Heart left ventricle (tissue), 16 donors: ENCODE data around the gene PKM. TPM values are rescaled to one million over a fixed set of nuclear protein-coding genes. Genes with fewer than 3 reads are reported as not detected.

ENCODE experiments used
- ATAC-seq, 4 donors: fragments of 200-7000 bp; cut with Tn5 transposase; one replicate each; pipeline ENCODE4 v1.9.1; 2020 to 2022; ENCODE audit warnings: moderate library complexity in 4 of 4, mild to moderate bottlenecking in 3 of 4, moderate number of reproducible peaks in 1 of 4
- DNase-seq, 5 donors: peaks; one replicate each; pipeline ENCODE4 v3.0.0-alpha.2; 2020
- H3K27ac ChIP-seq, 12 donors: fragments of 200-600 bp; sonication (generic) in 4 of 12; one replicate each; pipeline versions ENCODE4 v1.5.0 to v1.8.0; 2016 to 2022; ENCODE audit warnings: mild to moderate bottlenecking in 2 of 12
- H3K27me3 ChIP-seq, 9 donors: fragments of 200-600 bp; sonication (generic) in 2 of 9; one replicate each; pipeline versions ENCODE4 v1.5.1 to v1.8.0; 2016 to 2022; ENCODE audit warnings: mild to moderate bottlenecking in 3 of 9
- H3K36me3 ChIP-seq, 9 donors: fragments of 200-600 bp; sonication (generic) in 2 of 9; one replicate each; pipeline versions ENCODE4 v1.5.0 to v1.8.0; 2018 to 2022; ENCODE audit warnings: mild to moderate bottlenecking in 2 of 9
- H3K4me1 ChIP-seq, 12 donors: fragments of 200-600 bp; sonication (generic) in 4 of 12; one replicate each; pipeline versions ENCODE4 v1.5.0 to v1.8.0; 2016 to 2022; ENCODE audit warnings: mild to moderate bottlenecking in 3 of 12
- H3K4me3 ChIP-seq, 12 donors: fragments of 200-600 bp; sonication (generic) in 4 of 12; one replicate each; pipeline versions ENCODE4 v1.5.0 to v1.8.0; 2017 to 2022; ENCODE audit warnings: mild to moderate bottlenecking in 9 of 12, moderate library complexity in 4 of 12
- H3K9me3 ChIP-seq, 12 donors: fragments of 200-600 bp; sonication (generic) in 4 of 12; one replicate each; pipeline versions ENCODE4 v1.5.0 to v1.8.0; 2016 to 2022; ENCODE audit warnings: mild to moderate bottlenecking in 1 of 12
- CTCF ChIP-seq, 12 donors: fragments of 200-600 bp; sonication (generic) in 4 of 12; IDR thresholded peaks; one replicate each; pipeline versions ENCODE4 v1.5.0 to v1.8.0; 2018 to 2022; ENCODE audit warnings: antibody characterized with exemption in 12 of 12, mild to moderate bottlenecking in 5 of 12
- POLR2A ChIP-seq, 2 donors: fragments of 450-650 bp; IDR thresholded peaks; one replicate each; pipeline ENCODE4 v1.6.1; 2017; ENCODE audit warnings: antibody characterized with exemption in 2 of 2, mild to moderate bottlenecking in 2 of 2, moderate library complexity in 2 of 2
- WGBS, 4 donors: extraction: QIAGEN DNeasy Blood & Tissue Kit in 2 of 4; methylation state at CpG; one replicate each; pipeline versions ENCODE4 v1.1.5 to v1.1.7; 2013 to 2018; 5-methylcytosine and 5-hydroxymethylcytosine counted together
- intact Hi-C, 10 donors: fragments of 100-400 bp; cut with DNase I; formaldehyde crosslinking; loops; one replicate each; pipeline versions ENCODE4 v1.11.1 to v1.14.2; 2022
- polyA plus RNA-seq, 2 donors: library from polyadenylated mRNA; stranded (reverse); fragments of 200-250 nt; gene quantifications; one replicate each; pipeline ENCODE4 v1.2.3, GENCODE V29; 2013
- total RNA-seq, 9 donors: library from RNA; depleted of rRNA in 2 of 9; stranded (reverse); fragments of >200 nt in 2 of 9; fragmentation: NEBNext Ultra II Directional in 3 of 9; extraction: Animal tissue kit (Norgen Biotek cat#: 25700) in 3 of 9; gene quantifications; one replicate each; pipeline versions ENCODE4 v1.1.0 to v1.2.4, GENCODE V29; 2016 to 2023
- donor health status: ischemic (EF 13 %, LVEDD 7.1; RV severe dilation, severe dysfunction).
- donor health status: healthy with polysubstance abuse.
- donor health status: DM: no; HTN: yes; CAD: no.
- donor health status: DM: no; HTN: no; CAD: no.
- donor health status: ischemic (EF 25% LVEDD 6.9; RV normal size, moderate dysfunction).
- donor health status: ischemic (EF 25% LVEDD 5.7; RV mildly dilated, moderate dysfunction).
- donor health status: healthy.
- donor health status: DM: yes; HTN: yes; CAD: no.
- donor health status: ischemic (EF 35%, LVEDD 5.7; RV mildly dilated, moderate dysfunction).
- donor health status: nonischemic (EF 11% LVEDD 7.7; RV severe dilation, severe dysfunction).
- donor health status: DM: yes; HTN: yes; CAD: no.
- donor health status: PGD.
- donor health status: ischemic (EF 29% LVEDD 5.4; RV normal size, mild dysfunction).
- donor health status: nonischemic (EF 23%, LVEDD 6.1; RV moderate dilation, normal function).

PKM gene
- total and polyA plus RNA-seq, 11 donors: 602 to 1,279 (median 921) TPM

- no peaks in the 10 kb centered on the region for H3K36me3 ChIP-seq
- no peak overlapping the region for H3K4me3 ChIP-seq
- no peak overlapping the region for H3K27ac ChIP-seq
- H3K27me3 ChIP-seq: peaks cover 0 to 13% (median 2%) of the 10 kb centered on the region in 9 donors
- DNase-seq: no peak
- WGBS, 4 donors: 87 to 93% (median 90%) methylated on average over 2 of the region's 2 CpGs
- intact Hi-C loops: no loop called here
- H3K4me1 ChIP-seq: peaks cover 0 to 3% (median 1%) of the 10 kb centered on the region in 12 donors
- no peak for ATAC-seq
- H3K9me3 ChIP-seq: no peaks in the 10 kb centered on the region
- TF ChIP-seq CTCF (IDR thresholded peaks at IDR 0.05) (no peak), POLR2A (IDR thresholded peaks at IDR 0.05) (no peak)
Observed at GRCh38 chr15:72189250-72189902, 41.6 kb downstream of the PKM start.

DNA sequence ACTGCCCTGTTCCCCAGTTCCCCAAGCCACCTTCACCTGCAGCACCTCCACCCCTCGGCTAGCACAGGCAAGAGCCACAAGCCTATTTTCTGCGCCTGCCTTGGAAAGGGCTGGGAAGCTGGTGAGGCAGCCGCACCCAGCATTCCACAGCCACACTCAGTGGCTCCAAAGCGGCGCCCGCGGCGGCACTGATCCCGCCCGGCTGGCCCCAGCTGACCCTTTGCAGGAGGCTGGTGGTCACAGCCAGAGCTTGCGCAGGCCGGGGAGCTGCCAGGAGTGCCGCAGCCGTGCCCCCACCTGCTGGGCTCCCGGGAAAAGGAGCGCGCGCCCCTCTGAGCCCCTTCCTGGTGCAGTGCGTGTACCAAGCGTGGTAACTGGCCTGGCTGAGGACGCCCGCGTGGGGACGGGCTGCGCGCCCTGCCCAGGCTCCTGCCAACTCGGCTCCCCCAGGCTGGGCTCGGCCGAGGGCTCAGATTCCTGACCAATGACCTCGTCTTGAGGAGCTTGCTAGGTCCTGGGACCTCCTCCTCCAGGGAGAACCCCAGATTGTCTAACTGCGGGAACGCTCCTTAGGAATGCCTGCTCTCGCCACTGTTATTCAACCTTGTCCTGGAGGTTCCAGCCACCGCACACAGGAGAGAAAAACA is 46.7 kb downstream of the PKM start:
- WGBS, 4 donors: 8 to 21% (median 14%) methylated on average over 13 to 34 of the region's 34 CpGs
- H3K27me3 ChIP-seq: peaks cover 0 to 22% (median 7%) of the 10 kb centered on the region in 9 donors
- ATAC-seq (peak; percentile 58 to 83 (median 77)), DNase-seq (no peak)
- H3K4me3 ChIP-seq: peak overlapping the region in 10 of 12 donors; percentile 1 to 44 (median 30)
- H3K4me1 ChIP-seq: peaks cover 0 to 27% (median 18%) of the 10 kb centered on the region in 12 donors
- TF ChIP-seq POLR2A (IDR thresholded peaks at IDR 0.05) (no peak), CTCF (IDR thresholded peaks at IDR 0.05) (no peak)
- H3K9me3 ChIP-seq: no peaks in the 10 kb centered on the region
- no peaks in the 10 kb centered on the region for H3K36me3 ChIP-seq
- H3K27ac ChIP-seq: no peak overlapping the region
- intact Hi-C loops: no loop called here

GRCh38 chr15:72183781-72184164 is 47.2 kb downstream of the PKM start:
- TF ChIP-seq CTCF (IDR thresholded peaks at IDR 0.05): no peak
- TF ChIP-seq POLR2A (IDR thresholded peaks at IDR 0.05): no peak
- peaks cover 0 to 22% (median 7%) of the 10 kb centered on the region in 9 donors for H3K27me3 ChIP-seq
- H3K4me1 ChIP-seq: peaks cover 0 to 28% (median 18%) of the 10 kb centered on the region in 12 donors
- WGBS, 4 donors: 28 to 72% (median 34%) methylated on average over 3 to 12 of the region's 12 CpGs
- no peaks in the 10 kb centered on the region for H3K9me3 ChIP-seq
- ATAC-seq (peak in 1 of 4 donors; percentile 12), DNase-seq (no peak)
- H3K36me3 ChIP-seq: no peaks in the 10 kb centered on the region
- intact Hi-C loops: no loop called here
- H3K4me3 ChIP-seq: peak overlapping the region in 8 of 12 donors; percentile 21 to 44 (median 33)
- H3K27ac ChIP-seq: no peak overlapping the region

- ATAC-seq (no peak), DNase-seq (no peak)
- Histone ChIP-seq H3K4me3 (no peak overlapping the region), H3K4me1 (peaks cover 0 to 28% (median 18%) of the 10 kb centered on the region in 12 donors), H3K9me3 (no peaks in the 10 kb centered on the region), H3K27ac (no peak overlapping the region), H3K36me3 (no peaks in the 10 kb centered on the region), H3K27me3 (peaks cover 0 to 22% (median 7%) of the 10 kb centered on the region in 9 donors)
- TF ChIP-seq POLR2A (IDR thresholded peaks at IDR 0.05): no peak
- no peak for TF ChIP-seq CTCF (IDR thresholded peaks at IDR 0.05)
- intact Hi-C loops: no loop called here
- WGBS, 4 donors: 90 to 96% (median 95%) methylated on average over 3 of the region's 3 CpGs
Observed at GRCh38 chr15:72182673-72183072, 48.3 kb downstream of the PKM start.
